SK-N-SH (cell line): ENCODE results near the gene CYP1B1.
"Not testable (repeated sequence)": the region's sequence is repeated elsewhere in the genome, so short reads cannot be mapped to it uniquely, and the experiment has no call there.

Experiments used
- CHD2 ChIP-seq: fragments of 150-350 bp; IDR thresholded peaks from 2 replicates; pipeline ENCODE4 v1.6.1; 2018; ENCODE audit warnings: low read length; ENCODE audit not compliant: partially characterized antibody
- GABPA ChIP-seq: IDR thresholded peaks from 2 replicates; pipeline ENCODE4 v1.4.0; 2012; ENCODE audit warnings: low read depth, mild to moderate bottlenecking
- POLR2AphosphoS5 ChIP-seq: IDR thresholded peaks from 2 replicates; pipeline ENCODE4 v1.6.1; 2012; ENCODE audit warnings: low read depth, low read length
- TCF12 ChIP-seq: IDR thresholded peaks from 2 replicates; pipeline ENCODE4 v1.4.0; 2012
- TF ChIP-seq, protein P1 (sequence below): fragments of 200-600 bp; sonication (generic); IDR thresholded peaks from 2 replicates; pipeline ENCODE4 v1.6.1; 2017; ENCODE audit warnings: antibody characterized with exemption, mild to moderate bottlenecking, moderate library complexity
- TF ChIP-seq, protein P2 (sequence below): IDR thresholded peaks from 2 replicates; pipeline ENCODE4 v1.4.0; 2012; ENCODE audit warnings: low read depth

GRCh38 chr2:38090212-38090611 is 14.3 kb upstream of the CYP1B1 start:
- TF ChIP-seq TCF12, POLR2AphosphoS5, GABPA, CHD2: not testable (repeated sequence)
- TF ChIP-seq, protein P1, sequence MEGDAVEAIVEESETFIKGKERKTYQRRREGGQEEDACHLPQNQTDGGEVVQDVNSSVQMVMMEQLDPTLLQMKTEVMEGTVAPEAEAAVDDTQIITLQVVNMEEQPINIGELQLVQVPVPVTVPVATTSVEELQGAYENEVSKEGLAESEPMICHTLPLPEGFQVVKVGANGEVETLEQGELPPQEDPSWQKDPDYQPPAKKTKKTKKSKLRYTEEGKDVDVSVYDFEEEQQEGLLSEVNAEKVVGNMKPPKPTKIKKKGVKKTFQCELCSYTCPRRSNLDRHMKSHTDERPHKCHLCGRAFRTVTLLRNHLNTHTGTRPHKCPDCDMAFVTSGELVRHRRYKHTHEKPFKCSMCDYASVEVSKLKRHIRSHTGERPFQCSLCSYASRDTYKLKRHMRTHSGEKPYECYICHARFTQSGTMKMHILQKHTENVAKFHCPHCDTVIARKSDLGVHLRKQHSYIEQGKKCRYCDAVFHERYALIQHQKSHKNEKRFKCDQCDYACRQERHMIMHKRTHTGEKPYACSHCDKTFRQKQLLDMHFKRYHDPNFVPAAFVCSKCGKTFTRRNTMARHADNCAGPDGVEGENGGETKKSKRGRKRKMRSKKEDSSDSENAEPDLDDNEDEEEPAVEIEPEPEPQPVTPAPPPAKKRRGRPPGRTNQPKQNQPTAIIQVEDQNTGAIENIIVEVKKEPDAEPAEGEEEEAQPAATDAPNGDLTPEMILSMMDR = not testable (repeated sequence)
- TF ChIP-seq, protein P2, sequence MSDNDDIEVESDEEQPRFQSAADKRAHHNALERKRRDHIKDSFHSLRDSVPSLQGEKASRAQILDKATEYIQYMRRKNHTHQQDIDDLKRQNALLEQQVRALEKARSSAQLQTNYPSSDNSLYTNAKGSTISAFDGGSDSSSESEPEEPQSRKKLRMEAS = not testable (repeated sequence)
